ENCODE results near the gene DISC1. TPM values are rescaled to one million over a fixed set of nuclear protein-coding genes. Genes with fewer than 3 reads are reported as not detected.
A peak's percentile ranks its signal among the peaks of the same experiment; 100 is the strongest.

Gene DISC1
- total and polyA plus RNA-seq, 2 of the 13 experiments (the other 11 are each of a cell fraction or from before 2014, with no cell fraction given): 4.2 to 4.6 TPM

GRCh38 chr1:231626535-231626950 lies at the start of gene DISC1 (continued):
- no peak for TF ChIP-seq JARID2 (CRISPR knock-in tag; IDR thresholded peaks at IDR 0.05; ENCODE audit: insufficient replicate concordance)
- TF ChIP-seq CBX1 (IDR thresholded peaks at IDR 0.05; ENCODE audit: low read depth): no peak
- TF ChIP-seq ZNF557 (CRISPR knock-in tag; IDR thresholded peaks at IDR 0.05): 0 out of 2 replicates have a peak, but pooled peaks have one; percentile 52
- TF ChIP-seq NFAT5 (CRISPR knock-in tag; IDR thresholded peaks at IDR 0.05): no peak
- peak; percentile 80 for TF ChIP-seq GABPB1 (CRISPR knock-in tag; IDR thresholded peaks at IDR 0.05)
- TF ChIP-seq ZNF691 (CRISPR knock-in tag; IDR thresholded peaks at IDR 0.05; ENCODE audit: borderline replicate concordance, low read depth): peak; percentile 71; the same call in 1 of the 2 replicates
- peak; percentile 55; the same call in 1 of the 3 replicates for TF ChIP-seq MXI1 (IDR thresholded peaks at IDR 0.05; ENCODE audit: borderline replicate concordance, low read depth, low read length)
- no peak for TF ChIP-seq HDAC6 (IDR thresholded peaks at IDR 0.05; ENCODE audit: low read depth, low read length)
- 0 out of 2 replicates have a peak, but pooled peaks have one; percentile 42 for TF ChIP-seq KAT8 (CRISPR knock-in tag; IDR thresholded peaks at IDR 0.05)
- TF ChIP-seq SOX6 (IDR thresholded peaks at IDR 0.05): no peak
- peak; percentile 29; the same call in 1 of the 2 replicates for TF ChIP-seq SOX6 (CRISPR knock-in tag; IDR thresholded peaks at IDR 0.05)
- TF ChIP-seq ELF3 (CRISPR knock-in tag; IDR thresholded peaks at IDR 0.05): peak; percentile 75
- peak; percentile 53; the same call in 1 of the 2 replicates for TF ChIP-seq KDM3A (CRISPR knock-in tag; IDR thresholded peaks at IDR 0.05; ENCODE audit: low read depth)
- TF ChIP-seq ZNF510 (CRISPR knock-in tag; IDR thresholded peaks at IDR 0.05; ENCODE audit: low read depth): no peak
- TF ChIP-seq ZNF337 (CRISPR knock-in tag; IDR thresholded peaks at IDR 0.05; ENCODE audit: borderline replicate concordance, low read depth): no peak
- TF ChIP-seq AKAP8 (CRISPR knock-in tag; IDR thresholded peaks at IDR 0.05): no peak
- TF ChIP-seq SOX5 (CRISPR knock-in tag; IDR thresholded peaks at IDR 0.05; ENCODE audit: borderline replicate concordance): peak; percentile 55; the same call in 1 of the 2 replicates
- peak; percentile 20; the same call in 1 of the 2 replicates for TF ChIP-seq MLX (CRISPR knock-in tag; IDR thresholded peaks at IDR 0.05)
- peak; percentile 10; the same call in 1 of the 2 replicates for TF ChIP-seq PHF21A (CRISPR knock-in tag; IDR thresholded peaks at IDR 0.05)
- peak; percentile 63; the same call in 1 of the 2 replicates for TF ChIP-seq ZNF792 (CRISPR knock-in tag; IDR thresholded peaks at IDR 0.05)
- TF ChIP-seq SRSF1 (optimal IDR thresholded peaks at IDR 0.05; ENCODE audit: low read depth, low read length): no peak
- TF ChIP-seq HIC2 (CRISPR knock-in tag; IDR thresholded peaks at IDR 0.05; ENCODE audit: low read depth): no peak
